ENCODE results near the gene PDHB. TPM values are rescaled to one million over a fixed set of nuclear protein-coding genes. Genes with fewer than 3 reads are reported as not detected.

The PDHB gene
- total RNA-seq, 3 donors from 2014 or later: 65.0 to 69.6 (median 66.6) TPM

DNA sequence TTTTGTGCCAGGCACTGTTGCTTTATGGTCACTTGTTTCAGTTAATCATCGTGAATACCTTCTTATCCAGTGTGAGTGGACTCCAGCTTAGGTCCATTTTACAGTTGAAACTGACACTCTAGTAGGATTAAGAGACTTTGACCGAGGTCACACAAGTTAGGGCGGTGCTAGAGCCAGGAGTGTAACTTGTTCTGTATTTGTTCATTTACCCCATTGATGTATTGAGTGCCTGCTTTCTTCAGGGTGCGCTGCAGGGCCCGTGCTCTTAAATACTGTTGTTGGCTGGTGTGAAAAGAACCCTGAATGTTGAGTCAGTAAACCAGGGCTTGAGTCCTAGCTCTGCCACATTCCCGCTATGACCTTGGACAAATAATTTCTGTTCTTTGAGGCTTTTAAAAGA, 15.4 kb downstream of the PDHB start:
- Histone ChIP-seq H3K4me3 (no peak overlapping the region), H3K36me3 (ENCODE audit: low read depth) (no peaks in the 10 kb centered on the region), H3K9me3 (no peaks in the 10 kb centered on the region), H3K4me1 (ENCODE audit: low read depth) (peaks cover 8% of the 10 kb centered on the region)
- peak; percentile 35 for ATAC-seq
- no peak for DNase-seq
- intact Hi-C loops (cut with DNase I, micrococcal nuclease): loop anchor here in 1 of 2 donors (5.0 kb wide), 1 partner anchor 91 kb away; no protein-coding TSS in a partner anchor
- TF ChIP-seq, protein P1, sequence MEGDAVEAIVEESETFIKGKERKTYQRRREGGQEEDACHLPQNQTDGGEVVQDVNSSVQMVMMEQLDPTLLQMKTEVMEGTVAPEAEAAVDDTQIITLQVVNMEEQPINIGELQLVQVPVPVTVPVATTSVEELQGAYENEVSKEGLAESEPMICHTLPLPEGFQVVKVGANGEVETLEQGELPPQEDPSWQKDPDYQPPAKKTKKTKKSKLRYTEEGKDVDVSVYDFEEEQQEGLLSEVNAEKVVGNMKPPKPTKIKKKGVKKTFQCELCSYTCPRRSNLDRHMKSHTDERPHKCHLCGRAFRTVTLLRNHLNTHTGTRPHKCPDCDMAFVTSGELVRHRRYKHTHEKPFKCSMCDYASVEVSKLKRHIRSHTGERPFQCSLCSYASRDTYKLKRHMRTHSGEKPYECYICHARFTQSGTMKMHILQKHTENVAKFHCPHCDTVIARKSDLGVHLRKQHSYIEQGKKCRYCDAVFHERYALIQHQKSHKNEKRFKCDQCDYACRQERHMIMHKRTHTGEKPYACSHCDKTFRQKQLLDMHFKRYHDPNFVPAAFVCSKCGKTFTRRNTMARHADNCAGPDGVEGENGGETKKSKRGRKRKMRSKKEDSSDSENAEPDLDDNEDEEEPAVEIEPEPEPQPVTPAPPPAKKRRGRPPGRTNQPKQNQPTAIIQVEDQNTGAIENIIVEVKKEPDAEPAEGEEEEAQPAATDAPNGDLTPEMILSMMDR (IDR thresholded peaks at IDR 0.05): no peak

DNA sequence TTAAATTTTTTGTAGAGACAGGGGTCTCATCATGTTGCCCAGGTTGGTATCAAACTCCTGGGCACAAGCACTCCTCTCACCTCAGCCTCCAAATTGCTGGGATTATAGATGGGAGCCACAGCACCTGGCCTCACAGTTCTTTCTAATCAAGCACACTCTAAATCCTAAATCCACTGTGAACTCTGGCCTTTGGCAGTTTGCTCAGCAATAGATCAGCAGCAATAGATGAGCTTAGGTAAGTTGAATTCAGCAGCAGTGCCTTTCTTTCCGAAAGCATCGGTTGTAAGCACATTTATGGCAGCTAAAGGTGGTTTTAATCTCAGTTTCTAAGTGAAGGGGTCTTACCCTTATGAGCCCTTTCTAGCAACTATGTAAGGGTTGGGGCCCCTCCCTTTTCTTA, 16.6 kb downstream of the PDHB start:
- no peaks in the 10 kb centered on the region for H3K36me3 ChIP-seq (ENCODE audit: low read depth)
- no peak for ATAC-seq
- intact Hi-C loops (cut with DNase I, micrococcal nuclease): loop anchor here in 1 of 2 donors (5.0 kb wide), 1 partner anchor 90 kb away; no protein-coding TSS in a partner anchor

DNA sequence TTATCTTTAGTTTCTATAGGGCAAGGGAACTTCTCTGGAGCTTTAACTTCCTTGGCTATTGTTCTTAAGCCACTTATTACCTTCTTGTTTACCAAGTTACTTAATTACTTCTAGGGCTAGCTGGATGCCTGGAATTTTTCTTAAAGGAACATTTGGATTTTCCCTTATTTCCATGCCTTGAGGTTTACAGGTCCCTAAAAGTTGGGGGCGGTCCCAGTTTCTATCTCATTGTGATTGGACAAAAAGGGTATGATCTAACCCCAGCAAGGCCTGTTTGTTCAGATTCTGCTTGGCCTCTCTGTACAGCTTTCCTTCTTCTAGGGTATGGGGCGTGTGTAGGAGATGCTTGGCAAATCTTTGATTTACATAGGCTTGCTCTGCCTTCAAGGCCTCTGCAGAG, 17.4 kb downstream of the PDHB start:
- DNase-seq: no peak
- Histone ChIP-seq H3K36me3 (ENCODE audit: low read depth) (no peaks in the 10 kb centered on the region), H3K4me3 (no peak overlapping the region), H3K4me1 (ENCODE audit: low read depth) (peaks cover 8% of the 10 kb centered on the region), H3K9me3 (no peaks in the 10 kb centered on the region)
- peak; percentile 4 for ATAC-seq
- intact Hi-C loops (cut with DNase I, micrococcal nuclease): loop anchor here in 1 of 2 donors (5.0 kb wide), 1 partner anchor 89 kb away; no protein-coding TSS in a partner anchor
- TF ChIP-seq, protein P1 (IDR thresholded peaks at IDR 0.05): no peak

More for the DNA sequence above, 16.6 kb downstream of the PDHB start:
- no peaks in the 10 kb centered on the region for H3K9me3 ChIP-seq
- TF ChIP-seq, protein P1 (IDR thresholded peaks at IDR 0.05): no peak
- no peak overlapping the region for H3K4me3 ChIP-seq
- no peak for DNase-seq
- H3K4me1 ChIP-seq (ENCODE audit: low read depth): peaks cover 8% of the 10 kb centered on the region

- ATAC-seq (peak; percentile 59), DNase-seq (peak in 1 of 3 donors; percentile 80)
- TF ChIP-seq, protein P1 (IDR thresholded peaks at IDR 0.05): peak; percentile 45
- Histone ChIP-seq H3K36me3 (ENCODE audit: low read depth) (no peaks in the 10 kb centered on the region), H3K4me1 (ENCODE audit: low read depth) (peaks cover 8% of the 10 kb centered on the region), H3K4me3 (no peak overlapping the region), H3K9me3 (no peaks in the 10 kb centered on the region)
- intact Hi-C loops (cut with DNase I, micrococcal nuclease): loop anchor here (5.0 kb wide), 2 partner anchors 87 to 92 kb away; no protein-coding TSS in a partner anchor
Measured at GRCh38 chr3:58414538-58415197, 19.0 kb downstream of the PDHB start.

DNA sequence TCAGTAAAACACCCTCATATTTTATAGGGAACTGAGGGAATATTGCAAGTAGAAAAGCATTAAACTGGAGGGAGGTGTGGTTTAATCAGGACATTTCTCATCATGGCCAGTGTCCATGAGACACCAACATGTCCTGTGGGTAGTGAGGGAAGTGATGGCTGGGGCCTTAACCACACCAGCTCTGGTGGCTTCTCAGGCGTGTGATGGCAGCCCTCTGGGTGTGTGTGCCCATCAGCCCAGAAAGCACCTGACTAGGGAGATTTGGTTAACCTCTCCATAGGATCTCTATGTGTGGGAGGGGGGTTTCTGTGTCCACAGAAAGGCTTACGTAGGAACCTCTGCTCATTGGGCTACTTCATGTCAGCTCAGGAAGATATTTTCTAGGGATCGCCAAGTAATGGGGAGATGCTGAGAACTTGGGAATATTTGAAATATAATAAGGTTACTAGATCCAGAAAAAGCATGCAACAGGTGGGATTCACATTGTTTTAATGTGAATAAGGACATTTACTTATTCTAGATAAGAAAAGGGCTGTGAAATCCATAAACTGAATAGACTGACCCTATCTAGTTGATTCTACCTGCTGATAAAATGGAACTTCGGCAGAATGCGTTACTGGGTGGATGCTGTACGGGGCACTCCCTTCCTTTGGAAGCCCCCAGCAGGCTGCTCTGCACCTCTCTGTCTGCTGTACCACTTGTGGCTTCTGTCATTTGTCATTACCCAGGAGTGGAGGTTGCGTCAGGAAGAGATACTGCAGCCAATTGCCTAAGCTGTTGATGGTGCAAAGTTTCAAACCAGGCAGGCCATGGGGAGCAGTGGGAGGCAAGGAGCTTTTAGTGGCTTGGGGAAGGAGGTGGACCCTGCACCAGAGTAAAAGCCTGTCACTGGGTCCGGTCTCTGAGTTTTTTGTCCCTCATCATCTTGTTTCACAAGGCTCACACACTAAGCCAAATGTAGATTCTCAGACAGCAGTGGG, 21.5 kb downstream of the PDHB start:
- no peaks in the 10 kb centered on the region for H3K4me1 ChIP-seq (ENCODE audit: low read depth)
- intact Hi-C loops (cut with DNase I, micrococcal nuclease): loop anchor here in 1 of 2 donors (5.0 kb wide), 1 partner anchor 90 kb away; no protein-coding TSS in a partner anchor
- no peaks in the 10 kb centered on the region for H3K9me3 ChIP-seq
- ATAC-seq (no peak), DNase-seq (no peak)
- TF ChIP-seq, protein P1 (IDR thresholded peaks at IDR 0.05): no peak
- H3K4me3 ChIP-seq: no peak overlapping the region
- H3K36me3 ChIP-seq (ENCODE audit: low read depth): no peaks in the 10 kb centered on the region

Data from mucosa of descending colon (tissue), 3 donors.